Measurements from ENCODE around the gene ITGA1.

Gene ITGA1

GRCh38 chr5:52802974-52803336 is 15.2 kb downstream of the ITGA1 start:
- TF ChIP-seq CTCF (IDR thresholded peaks at IDR 0.05; ENCODE audit: control insufficient read depth, insufficient read depth, low read depth, low read length, missing control alignments) = no peak
- H3K4me3 ChIP-seq (ENCODE audit: control insufficient read depth, low read depth, low read length) = peak overlapping the region; percentile 69
- DNase-seq (ENCODE audit: low read depth) = no peak

GRCh38 chr5:52804387-52804791 is 16.7 kb downstream of the ITGA1 start:
- no peak for TF ChIP-seq CTCF (IDR thresholded peaks at IDR 0.05; ENCODE audit: control insufficient read depth, insufficient read depth, low read depth, low read length, missing control alignments)
- no peak overlapping the region for H3K4me3 ChIP-seq (ENCODE audit: control insufficient read depth, low read depth, low read length)
- DNase-seq (ENCODE audit: low read depth) = no peak

DNA sequence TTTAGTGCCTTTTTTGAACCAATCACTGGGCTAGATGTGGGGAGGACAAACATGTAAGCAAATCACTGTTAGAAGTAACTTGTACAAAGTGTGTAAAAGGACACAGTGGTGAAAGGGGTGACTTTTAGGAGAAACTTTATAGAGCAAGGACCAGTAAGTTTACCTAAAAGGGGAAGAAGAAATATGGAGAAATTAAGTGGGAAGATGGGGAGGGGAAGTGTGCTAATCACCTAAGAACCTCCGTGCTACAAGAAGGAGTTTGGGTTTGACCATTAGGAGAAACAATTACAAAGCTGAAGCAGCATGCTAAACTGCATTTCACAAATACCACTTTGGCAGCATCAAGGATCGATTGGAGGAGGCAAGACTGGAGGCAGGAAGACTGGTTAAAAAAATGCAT is 17.3 kb downstream of the ITGA1 start:
- no peak for DNase-seq (ENCODE audit: low read depth)
- no peak for TF ChIP-seq CTCF (IDR thresholded peaks at IDR 0.05; ENCODE audit: control insufficient read depth, insufficient read depth, low read depth, low read length, missing control alignments)
- H3K4me3 ChIP-seq (ENCODE audit: control insufficient read depth, low read depth, low read length) = no peak overlapping the region

GRCh38 chr5:52805615-52806014 is 17.9 kb downstream of the ITGA1 start:
- DNase-seq (ENCODE audit: low read depth) = no peak
- no peak overlapping the region for H3K4me3 ChIP-seq (ENCODE audit: control insufficient read depth, low read depth, low read length)
- TF ChIP-seq CTCF (IDR thresholded peaks at IDR 0.05; ENCODE audit: control insufficient read depth, insufficient read depth, low read depth, low read length, missing control alignments) = no peak

- no peak for DNase-seq (ENCODE audit: low read depth)
- no peak for TF ChIP-seq CTCF (IDR thresholded peaks at IDR 0.05; ENCODE audit: control insufficient read depth, insufficient read depth, low read depth, low read length, missing control alignments)
- no peak overlapping the region for H3K4me3 ChIP-seq (ENCODE audit: control insufficient read depth, low read depth, low read length)
Measured at GRCh38 chr5:52807037-52807436, 19.3 kb downstream of the ITGA1 start.

DNA sequence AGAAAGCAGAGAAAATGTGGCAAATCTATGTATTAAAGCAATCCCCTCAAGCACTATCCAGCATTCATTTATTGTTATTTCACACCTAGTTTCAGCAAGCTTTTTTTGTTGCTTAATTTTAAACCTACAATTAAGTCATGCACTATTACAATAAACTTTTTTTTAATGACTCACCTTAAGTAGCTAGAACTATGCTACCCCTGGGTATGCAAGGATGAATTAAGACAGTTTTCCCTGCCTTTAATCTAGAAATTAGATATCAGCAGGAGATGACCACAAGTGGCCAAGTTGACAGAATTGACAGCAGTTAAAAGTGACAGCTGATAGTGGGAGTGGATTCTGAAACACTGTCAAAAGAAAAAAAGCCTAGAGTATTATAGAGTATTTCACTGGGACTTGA is 20.0 kb downstream of the ITGA1 start:
- no peak for DNase-seq (ENCODE audit: low read depth)
- H3K4me3 ChIP-seq (ENCODE audit: control insufficient read depth, low read depth, low read length) = no peak overlapping the region
- TF ChIP-seq CTCF (IDR thresholded peaks at IDR 0.05; ENCODE audit: control insufficient read depth, insufficient read depth, low read depth, low read length, missing control alignments) = no peak

DNA sequence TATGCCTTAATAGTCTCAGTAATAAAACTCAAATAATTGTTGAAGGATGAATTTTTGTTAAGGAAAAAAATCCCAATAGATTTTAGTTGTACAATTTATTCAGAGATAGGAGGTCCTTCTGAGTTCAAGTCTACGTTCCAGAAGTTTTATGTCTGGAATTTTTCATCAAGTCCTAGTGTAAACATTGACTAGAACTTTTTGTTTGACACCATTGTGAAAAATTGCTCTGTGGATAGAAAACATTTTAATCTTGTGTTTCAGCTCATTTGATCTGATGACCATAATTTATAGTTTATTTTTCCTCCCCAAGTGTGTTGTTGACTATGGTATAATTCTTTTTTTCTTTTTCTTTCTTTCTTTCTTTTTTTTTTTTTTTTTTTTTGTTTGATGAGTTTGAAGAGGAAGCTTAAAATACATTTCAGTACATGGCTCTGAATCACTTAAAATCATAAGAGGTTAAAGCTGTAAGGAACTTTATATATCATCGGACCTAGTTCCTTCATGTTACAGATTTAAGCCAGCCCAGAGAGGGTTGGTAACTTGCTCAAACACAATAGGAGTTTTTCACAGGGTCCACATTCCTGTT is 20.7 kb downstream of the ITGA1 start:
- DNase-seq (ENCODE audit: low read depth) = no peak
- no peak overlapping the region for H3K4me3 ChIP-seq (ENCODE audit: control insufficient read depth, low read depth, low read length)
- no peak for TF ChIP-seq CTCF (IDR thresholded peaks at IDR 0.05; ENCODE audit: control insufficient read depth, insufficient read depth, low read depth, low read length, missing control alignments)

Data from AG09309 (cell line).